Measurements from ENCODE around the gene TRAPPC1.

TRAPPC1 gene

DNA sequence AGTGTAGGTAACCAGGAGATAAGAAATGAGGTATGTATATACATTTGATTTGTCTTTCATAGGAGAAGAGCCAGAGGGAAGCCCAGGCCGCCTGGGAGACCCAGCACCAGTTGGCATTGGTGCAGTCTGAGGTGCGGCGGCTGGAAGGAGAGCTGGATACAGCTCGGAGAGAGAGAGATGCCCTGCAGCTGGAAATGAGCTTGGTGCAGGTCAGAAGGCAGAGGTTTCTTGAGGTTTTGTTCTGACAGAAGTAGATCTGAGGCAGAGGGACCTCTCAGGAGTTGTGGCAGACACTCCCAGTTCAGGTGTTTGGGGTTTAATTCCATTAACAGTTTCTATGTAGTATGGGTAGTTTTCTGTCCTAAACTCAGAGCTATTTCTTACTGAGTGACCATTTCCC, 8.3 kb upstream of the TRAPPC1 start:
- no peak for DNase-seq

- no peak for DNase-seq
Measured at GRCh38 chr17:7935859-7936258, 4.1 kb upstream of the TRAPPC1 start.

GRCh38 chr17:7932949-7933348, 1.2 kb upstream of the TRAPPC1 start:
- peak; percentile 76 for DNase-seq

DNA sequence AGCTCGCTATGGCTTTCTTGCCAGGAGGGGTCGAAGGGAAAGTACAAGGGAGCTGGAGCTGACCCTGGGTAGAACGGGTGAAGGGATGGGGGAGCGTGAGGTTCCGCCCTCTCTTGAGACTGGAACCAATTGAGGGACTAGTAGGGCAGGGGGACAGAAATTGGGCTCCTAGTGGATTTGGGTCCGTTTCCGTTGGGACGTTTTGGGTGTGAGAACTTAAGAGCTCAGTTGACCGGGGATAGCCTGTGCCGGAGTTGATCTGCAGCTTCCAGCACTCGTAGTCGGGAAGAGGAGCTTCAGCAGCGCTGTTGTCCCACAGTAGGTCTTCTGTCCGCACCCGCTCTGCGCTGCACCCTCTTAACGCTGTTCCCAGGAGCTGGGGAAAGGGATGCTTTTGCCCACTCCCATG, 741 bp upstream of the TRAPPC1 start:
- peak; percentile 36 for DNase-seq

GRCh38 chr17:7930841-7931631, 710 bp downstream of the TRAPPC1 start:
- no peak for DNase-seq

- peak; percentile 66 for DNase-seq
Measured at GRCh38 chr17:7929158-7930023, 2.4 kb downstream of the TRAPPC1 start, which contains the start of gene KCNAB3. Gene KCNAB3, minus strand, starts transcription at chr17:7929856. Its CDS starts 421 bp downstream, at chr17:7929435.

DNA sequence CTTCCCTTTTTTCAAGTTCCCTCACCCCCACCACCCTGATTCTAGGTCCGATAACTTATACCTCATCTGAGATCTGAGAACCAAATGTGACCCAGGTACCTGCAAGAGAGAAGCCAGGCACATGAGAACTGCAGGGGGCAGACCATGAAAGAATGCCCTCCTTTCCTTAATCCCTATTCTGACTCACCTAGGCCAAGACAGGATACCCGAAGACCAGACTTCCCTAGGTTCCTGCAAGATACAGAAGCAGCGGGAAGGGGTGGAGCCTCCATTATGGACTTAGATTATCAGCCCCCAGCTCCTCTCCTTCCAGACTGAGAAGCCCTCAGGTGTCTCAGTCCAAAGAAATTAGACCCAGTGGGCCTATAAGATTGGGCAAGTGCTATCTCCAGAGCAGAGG, 4.2 kb downstream of the TRAPPC1 start:
- peak; percentile 29 for DNase-seq

DNA sequence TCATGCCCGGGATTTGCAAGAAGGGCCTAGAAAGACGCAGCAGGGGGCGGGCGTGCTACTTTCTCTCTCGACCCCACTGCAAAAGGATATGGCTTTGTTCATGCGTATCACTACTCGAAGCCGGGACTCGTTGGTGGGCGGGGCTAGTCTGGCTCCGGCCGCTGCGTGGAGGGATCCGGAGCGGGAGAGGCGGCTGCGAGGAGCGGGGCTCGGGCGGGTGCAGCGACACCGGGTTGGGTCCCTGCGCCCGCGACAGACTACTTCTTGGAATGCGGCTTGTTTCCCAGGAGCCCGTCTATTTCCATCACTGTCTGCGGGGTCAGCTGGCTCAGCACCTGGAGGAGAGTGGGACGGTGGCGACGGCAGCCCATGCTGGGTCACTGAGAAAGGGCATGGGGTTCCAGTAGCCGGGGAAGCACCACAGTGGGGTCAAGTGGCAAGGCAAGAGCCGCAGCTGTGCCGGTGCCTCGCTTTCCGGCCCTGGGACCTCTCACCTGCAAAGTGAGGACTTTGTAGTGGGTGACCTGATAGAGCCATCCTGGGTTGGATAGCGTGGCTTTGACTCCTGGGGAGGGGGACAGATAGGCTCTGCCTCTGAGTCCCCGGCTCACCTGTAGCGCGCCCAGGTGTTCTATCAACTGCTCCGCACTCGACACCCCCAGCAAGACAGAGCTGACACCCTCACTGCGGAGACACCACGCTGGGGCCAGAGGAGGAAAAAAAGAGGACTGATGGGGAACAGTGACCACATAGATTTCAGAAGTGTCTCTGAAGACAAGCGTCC, 8.7 kb downstream of the TRAPPC1 start:
- DNase-seq, result no peak

- no peak for DNase-seq
Measured at GRCh38 chr17:7922269-7922844, 9.4 kb downstream of the TRAPPC1 start.

- DNase-seq, result no peak
Measured at GRCh38 chr17:7916808-7917207, 14.9 kb downstream of the TRAPPC1 start.

GRCh38 chr17:7916385-7916682, 15.4 kb downstream of the TRAPPC1 start:
- DNase-seq, result no peak

- peak; percentile 92 for DNase-seq
Measured at GRCh38 chr17:7915611-7916384, 15.9 kb downstream of the TRAPPC1 start, which contains the start of gene RNF227. Gene RNF227, minus strand, starts transcription at chr17:7916289. Its CDS starts 94 bp downstream, at chr17:7916195.

- DNase-seq, result no peak
Measured at GRCh38 chr17:7915179-7915610, 16.6 kb downstream of the TRAPPC1 start.

- DNase-seq, result peak; percentile 81
Measured at GRCh38 chr17:7912927-7913524, 18.7 kb downstream of the TRAPPC1 start.

GRCh38 chr17:7911116-7911515, 20.6 kb downstream of the TRAPPC1 start:
- no peak for DNase-seq

GRCh38 chr17:7910711-7911110, 21.0 kb downstream of the TRAPPC1 start:
- no peak for DNase-seq

GRCh38 chr17:7910281-7910680, 21.5 kb downstream of the TRAPPC1 start:
- no peak for DNase-seq

- no peak for DNase-seq
Measured at GRCh38 chr17:7909089-7909488, 22.7 kb downstream of the TRAPPC1 start.

- DNase-seq, result no peak
Measured at GRCh38 chr17:7903154-7904103, 28.3 kb downstream of the TRAPPC1 start.

GRCh38 chr17:7897773-7898172, 34.0 kb downstream of the TRAPPC1 start:
- DNase-seq, result peak; percentile 55
